HG03354 (cell line): ENCODE results near the gene CFAP221.
"Not testable (repeated sequence)": the region's sequence is repeated elsewhere in the genome, so short reads cannot be mapped to it uniquely, and the experiment has no call there.

Experiments
- ATAC-seq: cut with Tn5 transposase; IDR thresholded peaks from one replicate; pipeline ENCODE4 v1.9.1; 2021; ENCODE audit warnings: mild to moderate bottlenecking; ENCODE audit not compliant: unreplicated experiment, poor library complexity, severe bottlenecking

Gene CFAP221

GRCh38 chr2:119580550-119581072, 36.4 kb downstream of the CFAP221 start:
- no peak for ATAC-seq

GRCh38 chr2:119583291-119583690, 39.0 kb downstream of the CFAP221 start:
- ATAC-seq, result no peak

- no peak for ATAC-seq
These were observed 40.2 kb downstream of the CFAP221 start for GRCh38 chr2:119584469-119584868.

GRCh38 chr2:119586085-119586484, 41.8 kb downstream of the CFAP221 start:
- ATAC-seq, result no peak

GRCh38 chr2:119590873-119591272, 46.6 kb downstream of the CFAP221 start:
- ATAC-seq, result no peak

GRCh38 chr2:119591523-119591922, 47.3 kb downstream of the CFAP221 start:
- ATAC-seq, result no peak

- no peak for ATAC-seq
These were observed 48.2 kb downstream of the CFAP221 start for GRCh38 chr2:119592436-119592835.

- ATAC-seq, result no peak
These were observed 52.4 kb downstream of the CFAP221 start for GRCh38 chr2:119596638-119597037.

GRCh38 chr2:119598596-119599263, 54.5 kb downstream of the CFAP221 start:
- ATAC-seq, result no peak

- ATAC-seq, result no peak
These were observed 55.1 kb downstream of the CFAP221 start for GRCh38 chr2:119599384-119599783.

GRCh38 chr2:119605096-119605495, 60.8 kb downstream of the CFAP221 start:
- no peak for ATAC-seq

GRCh38 chr2:119606674-119607073, 62.4 kb downstream of the CFAP221 start:
- ATAC-seq, result no peak

GRCh38 chr2:119608553-119608952, 64.3 kb downstream of the CFAP221 start:
- ATAC-seq, result no peak

- ATAC-seq, result no peak
These were observed 65.1 kb downstream of the CFAP221 start for GRCh38 chr2:119609337-119609736.

- ATAC-seq, result not testable (repeated sequence)
These were observed 69.9 kb downstream of the CFAP221 start for GRCh38 chr2:119614140-119614539.

GRCh38 chr2:119616421-119616820, 72.2 kb downstream of the CFAP221 start:
- no peak for ATAC-seq

- ATAC-seq, result no peak
These were observed 73.2 kb downstream of the CFAP221 start for GRCh38 chr2:119617455-119617854.

- not testable (repeated sequence) for ATAC-seq
These were observed 74.5 kb downstream of the CFAP221 start for GRCh38 chr2:119618725-119619124.

- no peak for ATAC-seq
These were observed 81.0 kb downstream of the CFAP221 start for GRCh38 chr2:119625226-119625625.

GRCh38 chr2:119629323-119629825, 85.1 kb downstream of the CFAP221 start:
- no peak for ATAC-seq

- ATAC-seq, result peak; percentile 55
These were observed 85.9 kb downstream of the CFAP221 start for GRCh38 chr2:119630121-119630520.

- ATAC-seq, result no peak
These were observed 93.1 kb downstream of the CFAP221 start for GRCh38 chr2:119637371-119637770.
